GM23338 (cell line): ENCODE data around the gene USH1G. TPM values are rescaled to one million over a fixed set of nuclear protein-coding genes. Genes with fewer than 3 reads are reported as not detected.

Experiments
- ATAC-seq: fragments of 200-7000 bp; cut with Tn5 transposase; 3 replicates; pipeline ENCODE4 v1.9.1; 2020
- DNase-seq: peaks from one replicate; pipeline ENCODE4 v3.0.0-alpha.2; 2015; ENCODE audit warnings: low spot score
- H2AFZ ChIP-seq: fragments of 200-600 bp; sonication (generic); 2 replicates; pipeline ENCODE4 v1.8.0; 2016; ENCODE audit warnings: antibody characterized with exemption, mild to moderate bottlenecking, moderate library complexity
- H3F3A ChIP-seq: fragments of 200-600 bp; sonication (generic); replicated peaks from 2 replicates; pipeline ENCODE4 v1.8.0; 2017; ENCODE audit warnings: antibody characterized with exemption, mixed run types, low read depth
- H3K27ac ChIP-seq: fragments of 200-600 bp; sonication (generic); 2 replicates; pipeline ENCODE4 v1.6.1; 2016; ENCODE audit warnings: low read depth
- H3K27me3 ChIP-seq: fragments of 200-600 bp; sonication (generic); 2 replicates; pipeline ENCODE4 v1.8.0; 2016; ENCODE audit warnings: mild to moderate bottlenecking, mixed run types, moderate library complexity; ENCODE audit not compliant: insufficient read depth
- H3K36me3 ChIP-seq: fragments of 200-600 bp; sonication (generic); 2 replicates; pipeline ENCODE4 v1.8.0; 2016; ENCODE audit warnings: mild to moderate bottlenecking; ENCODE audit not compliant: insufficient read depth
- H3K4me1 ChIP-seq: fragments of 200-600 bp; sonication (generic); 2 replicates; pipeline ENCODE4 v1.8.0; 2016; ENCODE audit warnings: mild to moderate bottlenecking, moderate library complexity; ENCODE audit not compliant: insufficient read depth
- H3K4me2 ChIP-seq: fragments of 200-600 bp; sonication (generic); 2 replicates; pipeline ENCODE4 v1.7.1; 2017; ENCODE audit warnings: mixed run types
- H3K4me3 ChIP-seq: fragments of 200-600 bp; sonication (generic); 2 replicates; pipeline ENCODE4 v1.6.1; 2016; ENCODE audit warnings: mixed run types
- H3K79me2 ChIP-seq: fragments of 200-600 bp; sonication (generic); replicated peaks from 2 replicates; pipeline ENCODE4 v1.8.0; 2017; ENCODE audit warnings: mild to moderate bottlenecking; ENCODE audit not compliant: insufficient read depth
- H3K9me2 ChIP-seq: fragments of 200-600 bp; sonication (generic); 2 replicates; pipeline ENCODE4 v1.8.0; 2017; ENCODE audit not compliant: insufficient read depth
- H4K20me1 ChIP-seq: fragments of 200-600 bp; sonication (generic); replicated peaks from 2 replicates; pipeline ENCODE4 v1.8.0; 2017; ENCODE audit warnings: mild to moderate bottlenecking; ENCODE audit not compliant: insufficient read depth
- H3K27ac Mint-ChIP-seq: 2 replicates; pipeline ENCODE4 v1.8.0; 2020; ENCODE audit warnings: inconsistent platforms, mild to moderate bottlenecking, moderate library complexity, mixed read lengths
- H3K27me3 Mint-ChIP-seq: 3 replicates; pipeline ENCODE4 v1.8.0; 2022; ENCODE audit warnings: low read depth, mild to moderate bottlenecking, moderate library complexity, mixed read lengths, inconsistent platforms; ENCODE audit not compliant: insufficient read depth, poor library complexity
- H3K36me3 Mint-ChIP-seq: 3 replicates; pipeline ENCODE4 v1.8.0; 2021; ENCODE audit warnings: low read depth, mild to moderate bottlenecking, inconsistent platforms, moderate library complexity, mixed read lengths
- H3K4me1 Mint-ChIP-seq: 3 replicates; pipeline ENCODE4 v1.8.0; 2020; ENCODE audit warnings: mild to moderate bottlenecking, inconsistent platforms, mixed read lengths
- H3K4me3 Mint-ChIP-seq: 3 replicates; pipeline ENCODE4 v1.8.0; 2021; ENCODE audit warnings: moderate library complexity, mild to moderate bottlenecking, inconsistent platforms, mixed read lengths
- H3K9me3 Mint-ChIP-seq: 3 replicates; pipeline ENCODE4 v1.8.0; 2020; ENCODE audit warnings: moderate library complexity, mild to moderate bottlenecking, inconsistent platforms, mixed read lengths
- CREB1 ChIP-seq: fragments of 250-450 bp; sonication (Bioruptor Pico); IDR thresholded peaks from 2 replicates; pipeline ENCODE4 v1.5.0; 2020; ENCODE audit warnings: low read depth, mild to moderate bottlenecking, moderate library complexity
- CTCF ChIP-seq, 2 experiments: fragments of 200-600 bp in 1 of 2; sonication (generic) in 1 of 2; conservative IDR thresholded peaks; 2 replicates each; pipeline versions ENCODE4 v1.5.1 to v1.6.1; 2016 to 2017; ENCODE audit warnings: antibody characterized with exemption in 2 of 2, low read depth in 2 of 2, mild to moderate bottlenecking in 2 of 2, moderate library complexity in 1 of 2
- EZH2 ChIP-seq: fragments of 200-600 bp; sonication (generic); IDR thresholded peaks from one replicate; pipeline ENCODE4 v1.8.0; 2017; ENCODE audit warnings: antibody characterized with exemption, mild to moderate bottlenecking, low read depth; ENCODE audit not compliant: unreplicated experiment
- EZH2phosphoT487 ChIP-seq: fragments of 200-600 bp; sonication (generic); IDR thresholded peaks from one replicate; pipeline ENCODE4 v1.8.1; 2018; ENCODE audit warnings: antibody characterized with exemption; ENCODE audit not compliant: unreplicated experiment
- JUNB ChIP-seq: IDR thresholded peaks from one replicate; pipeline ENCODE4 v1.6.1; 2016; ENCODE audit warnings: antibody characterized with exemption; ENCODE audit not compliant: unreplicated experiment
- NANOG ChIP-seq: IDR thresholded peaks from 2 replicates; pipeline ENCODE4 v1.6.1; 2016; ENCODE audit warnings: antibody characterized with exemption, borderline replicate concordance
- POLR2AphosphoS5 ChIP-seq: IDR thresholded peaks from 2 replicates; pipeline ENCODE4 v1.6.1; 2016; ENCODE audit warnings: antibody characterized with exemption, low read depth
- STAT1 ChIP-seq: IDR thresholded peaks from one replicate; pipeline ENCODE4 v1.6.1; 2016; ENCODE audit warnings: antibody characterized with exemption; ENCODE audit not compliant: unreplicated experiment
- ZNF114 ChIP-seq: fragments of 250-450 bp; sonication (Bioruptor Pico); IDR thresholded peaks from 2 replicates; pipeline ENCODE4 v1.5.0; 2020; ENCODE audit warnings: mild to moderate bottlenecking, moderate library complexity
- ZNF331 ChIP-seq: fragments of 250-450 bp; sonication (Bioruptor Pico); IDR thresholded peaks from 2 replicates; pipeline ENCODE4 v1.5.0; 2020; ENCODE audit warnings: low read depth, mild to moderate bottlenecking, moderate library complexity
- polyA plus RNA-seq: library from polyadenylated mRNA; unstranded; fragments of >200 nt; fragmentation: Nextera tagmentation; extraction: Ambion mirVana; gene quantifications from 2 replicates; pipeline ENCODE4 v1.2.1, GENCODE V29; 2016
- total RNA-seq: library from RNA; depleted of rRNA; stranded (reverse); fragments of >200 nt; shearing (Covaris generic); gene quantifications from 2 replicates; pipeline ENCODE4 v1.2.3, GENCODE V29; 2014
- TF ChIP-seq, protein P1 (sequence below): IDR thresholded peaks from 2 replicates; pipeline ENCODE4 v1.6.1; 2016; ENCODE audit warnings: antibody characterized with exemption
- TF ChIP-seq, protein P2 (sequence below): fragments of 250-450 bp; sonication (Bioruptor Pico); IDR thresholded peaks from 2 replicates; pipeline ENCODE4 v1.5.0; 2020; ENCODE audit warnings: mild to moderate bottlenecking, moderate library complexity
- TF ChIP-seq, protein P3 (sequence below): IDR thresholded peaks from one replicate; pipeline ENCODE4 v1.6.1; 2018; ENCODE audit warnings: antibody characterized with exemption; ENCODE audit not compliant: unreplicated experiment

The USH1G gene
- total and polyA plus RNA-seq, 2 experiments from 2014 or later: 0.34 to 1.7 TPM

DNA sequence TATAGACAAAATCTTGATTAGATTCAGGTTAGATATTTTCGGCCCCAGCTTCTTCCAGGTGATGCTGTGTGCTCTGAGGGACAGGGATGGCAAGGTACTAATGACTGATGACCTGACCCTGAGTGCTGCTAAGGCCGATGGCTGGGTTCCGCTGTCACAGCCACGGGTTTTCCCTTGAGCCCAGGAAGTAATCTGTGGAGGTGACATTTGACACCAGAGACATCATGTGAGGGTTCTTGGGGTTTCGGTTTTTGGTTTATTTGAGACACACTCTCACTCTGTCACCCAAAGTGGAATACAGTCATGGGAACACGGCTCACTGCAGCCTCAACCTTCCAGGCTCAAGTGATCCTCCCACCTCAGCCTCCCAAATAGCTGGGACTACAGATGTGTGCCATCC, 22.5 kb upstream of the USH1G start:
- H3K36me3 ChIP-seq: no peaks in the 10 kb centered on the region
- H3K27me3 ChIP-seq: peaks cover 3% of the 10 kb centered on the region; the same call in 1 of the 2 replicates
- H3K36me3 Mint-ChIP-seq: no peaks in the 10 kb centered on the region
- peaks cover 16% of the 10 kb centered on the region for H3K27me3 Mint-ChIP-seq
- H3K4me3 Mint-ChIP-seq: no peak overlapping the region
- H3K4me1 ChIP-seq: 0 out of 2 replicates have a peak, but pooled peaks cover 4% of the 10 kb centered on the region
- no peaks in the 10 kb centered on the region for H4K20me1 ChIP-seq
- no peak overlapping the region for H2AFZ ChIP-seq
- ATAC-seq (no peak), DNase-seq (no peak)
- no peak overlapping the region for H3K4me2 ChIP-seq
- H3K27ac ChIP-seq: no peak overlapping the region
- no peaks in the 10 kb centered on the region for H3K79me2 ChIP-seq
- H3K4me3 ChIP-seq: no peak overlapping the region
- H3K9me2 ChIP-seq: no peaks in the 10 kb centered on the region
- no peaks in the 10 kb centered on the region for H3F3A ChIP-seq
- no peak for TF ChIP-seq CREB1 (CRISPR knock-in tag)
- TF ChIP-seq EZH2: no peak
- no peak for TF ChIP-seq ZNF114 (CRISPR knock-in tag)
- TF ChIP-seq, protein P1, sequence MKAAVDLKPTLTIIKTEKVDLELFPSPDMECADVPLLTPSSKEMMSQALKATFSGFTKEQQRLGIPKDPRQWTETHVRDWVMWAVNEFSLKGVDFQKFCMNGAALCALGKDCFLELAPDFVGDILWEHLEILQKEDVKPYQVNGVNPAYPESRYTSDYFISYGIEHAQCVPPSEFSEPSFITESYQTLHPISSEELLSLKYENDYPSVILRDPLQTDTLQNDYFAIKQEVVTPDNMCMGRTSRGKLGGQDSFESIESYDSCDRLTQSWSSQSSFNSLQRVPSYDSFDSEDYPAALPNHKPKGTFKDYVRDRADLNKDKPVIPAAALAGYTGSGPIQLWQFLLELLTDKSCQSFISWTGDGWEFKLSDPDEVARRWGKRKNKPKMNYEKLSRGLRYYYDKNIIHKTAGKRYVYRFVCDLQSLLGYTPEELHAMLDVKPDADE: no peak
- no peak for TF ChIP-seq STAT1
- TF ChIP-seq EZH2phosphoT487: no peak
- TF ChIP-seq, protein P2, sequence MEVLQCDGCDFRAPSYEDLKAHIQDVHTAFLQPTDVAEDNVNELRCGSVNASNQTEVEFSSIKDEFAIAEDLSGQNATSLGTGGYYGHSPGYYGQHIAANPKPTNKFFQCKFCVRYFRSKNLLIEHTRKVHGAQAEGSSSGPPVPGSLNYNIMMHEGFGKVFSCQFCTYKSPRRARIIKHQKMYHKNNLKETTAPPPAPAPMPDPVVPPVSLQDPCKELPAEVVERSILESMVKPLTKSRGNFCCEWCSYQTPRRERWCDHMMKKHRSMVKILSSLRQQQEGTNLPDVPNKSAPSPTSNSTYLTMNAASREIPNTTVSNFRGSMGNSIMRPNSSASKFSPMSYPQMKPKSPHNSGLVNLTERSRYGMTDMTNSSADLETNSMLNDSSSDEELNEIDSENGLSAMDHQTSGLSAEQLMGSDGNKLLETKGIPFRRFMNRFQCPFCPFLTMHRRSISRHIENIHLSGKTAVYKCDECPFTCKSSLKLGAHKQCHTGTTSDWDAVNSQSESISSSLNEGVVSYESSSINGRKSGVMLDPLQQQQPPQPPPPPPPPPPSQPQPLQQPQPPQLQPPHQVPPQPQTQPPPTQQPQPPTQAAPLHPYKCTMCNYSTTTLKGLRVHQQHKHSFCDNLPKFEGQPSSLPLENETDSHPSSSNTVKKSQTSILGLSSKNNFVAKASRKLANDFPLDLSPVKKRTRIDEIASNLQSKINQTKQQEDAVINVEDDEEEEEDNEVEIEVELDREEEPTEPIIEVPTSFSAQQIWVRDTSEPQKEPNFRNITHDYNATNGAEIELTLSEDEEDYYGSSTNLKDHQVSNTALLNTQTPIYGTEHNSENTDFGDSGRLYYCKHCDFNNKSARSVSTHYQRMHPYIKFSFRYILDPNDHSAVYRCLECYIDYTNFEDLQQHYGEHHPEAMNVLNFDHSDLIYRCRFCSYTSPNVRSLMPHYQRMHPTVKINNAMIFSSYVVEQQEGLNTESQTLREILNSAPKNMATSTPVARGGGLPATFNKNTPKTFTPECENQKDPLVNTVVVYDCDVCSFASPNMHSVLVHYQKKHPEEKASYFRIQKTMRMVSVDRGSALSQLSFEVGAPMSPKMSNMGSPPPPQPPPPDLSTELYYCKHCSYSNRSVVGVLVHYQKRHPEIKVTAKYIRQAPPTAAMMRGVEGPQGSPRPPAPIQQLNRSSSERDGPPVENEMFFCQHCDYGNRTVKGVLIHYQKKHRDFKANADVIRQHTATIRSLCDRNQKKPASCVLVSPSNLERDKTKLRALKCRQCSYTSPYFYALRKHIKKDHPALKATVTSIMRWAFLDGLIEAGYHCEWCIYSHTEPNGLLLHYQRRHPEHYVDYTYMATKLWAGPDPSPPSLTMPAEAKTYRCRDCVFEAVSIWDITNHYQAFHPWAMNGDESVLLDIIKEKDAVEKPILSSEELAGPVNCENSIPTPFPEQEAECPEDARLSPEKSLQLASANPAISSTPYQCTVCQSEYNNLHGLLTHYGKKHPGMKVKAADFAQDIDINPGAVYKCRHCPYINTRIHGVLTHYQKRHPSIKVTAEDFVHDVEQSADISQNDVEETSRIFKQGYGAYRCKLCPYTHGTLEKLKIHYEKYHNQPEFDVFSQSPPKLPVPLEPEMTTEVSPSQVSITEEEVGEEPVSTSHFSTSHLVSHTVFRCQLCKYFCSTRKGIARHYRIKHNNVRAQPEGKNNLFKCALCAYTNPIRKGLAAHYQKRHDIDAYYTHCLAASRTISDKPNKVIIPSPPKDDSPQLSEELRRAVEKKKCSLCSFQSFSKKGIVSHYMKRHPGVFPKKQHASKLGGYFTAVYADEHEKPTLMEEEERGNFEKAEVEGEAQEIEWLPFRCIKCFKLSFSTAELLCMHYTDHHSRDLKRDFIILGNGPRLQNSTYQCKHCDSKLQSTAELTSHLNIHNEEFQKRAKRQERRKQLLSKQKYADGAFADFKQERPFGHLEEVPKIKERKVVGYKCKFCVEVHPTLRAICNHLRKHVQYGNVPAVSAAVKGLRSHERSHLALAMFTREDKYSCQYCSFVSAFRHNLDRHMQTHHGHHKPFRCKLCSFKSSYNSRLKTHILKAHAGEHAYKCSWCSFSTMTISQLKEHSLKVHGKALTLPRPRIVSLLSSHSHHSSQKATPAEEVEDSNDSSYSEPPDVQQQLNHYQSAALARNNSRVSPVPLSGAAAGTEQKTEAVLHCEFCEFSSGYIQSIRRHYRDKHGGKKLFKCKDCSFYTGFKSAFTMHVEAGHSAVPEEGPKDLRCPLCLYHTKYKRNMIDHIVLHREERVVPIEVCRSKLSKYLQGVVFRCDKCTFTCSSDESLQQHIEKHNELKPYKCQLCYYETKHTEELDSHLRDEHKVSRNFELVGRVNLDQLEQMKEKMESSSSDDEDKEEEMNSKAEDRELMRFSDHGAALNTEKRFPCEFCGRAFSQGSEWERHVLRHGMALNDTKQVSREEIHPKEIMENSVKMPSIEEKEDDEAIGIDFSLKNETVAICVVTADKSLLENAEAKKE (CRISPR knock-in tag): no peak
- TF ChIP-seq, protein P3, sequence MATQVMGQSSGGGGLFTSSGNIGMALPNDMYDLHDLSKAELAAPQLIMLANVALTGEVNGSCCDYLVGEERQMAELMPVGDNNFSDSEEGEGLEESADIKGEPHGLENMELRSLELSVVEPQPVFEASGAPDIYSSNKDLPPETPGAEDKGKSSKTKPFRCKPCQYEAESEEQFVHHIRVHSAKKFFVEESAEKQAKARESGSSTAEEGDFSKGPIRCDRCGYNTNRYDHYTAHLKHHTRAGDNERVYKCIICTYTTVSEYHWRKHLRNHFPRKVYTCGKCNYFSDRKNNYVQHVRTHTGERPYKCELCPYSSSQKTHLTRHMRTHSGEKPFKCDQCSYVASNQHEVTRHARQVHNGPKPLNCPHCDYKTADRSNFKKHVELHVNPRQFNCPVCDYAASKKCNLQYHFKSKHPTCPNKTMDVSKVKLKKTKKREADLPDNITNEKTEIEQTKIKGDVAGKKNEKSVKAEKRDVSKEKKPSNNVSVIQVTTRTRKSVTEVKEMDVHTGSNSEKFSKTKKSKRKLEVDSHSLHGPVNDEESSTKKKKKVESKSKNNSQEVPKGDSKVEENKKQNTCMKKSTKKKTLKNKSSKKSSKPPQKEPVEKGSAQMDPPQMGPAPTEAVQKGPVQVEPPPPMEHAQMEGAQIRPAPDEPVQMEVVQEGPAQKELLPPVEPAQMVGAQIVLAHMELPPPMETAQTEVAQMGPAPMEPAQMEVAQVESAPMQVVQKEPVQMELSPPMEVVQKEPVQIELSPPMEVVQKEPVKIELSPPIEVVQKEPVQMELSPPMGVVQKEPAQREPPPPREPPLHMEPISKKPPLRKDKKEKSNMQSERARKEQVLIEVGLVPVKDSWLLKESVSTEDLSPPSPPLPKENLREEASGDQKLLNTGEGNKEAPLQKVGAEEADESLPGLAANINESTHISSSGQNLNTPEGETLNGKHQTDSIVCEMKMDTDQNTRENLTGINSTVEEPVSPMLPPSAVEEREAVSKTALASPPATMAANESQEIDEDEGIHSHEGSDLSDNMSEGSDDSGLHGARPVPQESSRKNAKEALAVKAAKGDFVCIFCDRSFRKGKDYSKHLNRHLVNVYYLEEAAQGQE: no peak
- TF ChIP-seq ZNF331: no peak
- TF ChIP-seq JUNB: no peak
- TF ChIP-seq NANOG: no peak
- TF ChIP-seq CTCF (conservative IDR thresholded peaks at IDR 0.05; ENCODE audit: low read depth in 2 of 2): no peak
- TF ChIP-seq POLR2AphosphoS5: no peak
- no peaks in the 10 kb centered on the region for H3K9me3 Mint-ChIP-seq
- peaks cover 13% of the 10 kb centered on the region for H3K4me1 Mint-ChIP-seq
- no peak overlapping the region for H3K27ac Mint-ChIP-seq
